Breast epithelium (tissue), 4 donors: ENCODE results near the gene HOXD1. TPM values are rescaled to one million over a fixed set of nuclear protein-coding genes. Genes with fewer than 3 reads are reported as not detected.

ENCODE experiments used
- DNase-seq, 2 donors: peaks; one replicate each; pipeline ENCODE4 v3.0.0-alpha.2; 2019; ENCODE audit warnings: low spot score in 2 of 2
- H3K27ac ChIP-seq, 2 donors: fragments of 200-600 bp; sonication (generic) in 1 of 2; one replicate each; pipeline ENCODE4 v1.5.1; 2016 to 2019; ENCODE audit warnings: mild to moderate bottlenecking in 1 of 2
- H3K27me3 ChIP-seq, 2 donors: fragments of 200-600 bp; sonication (generic) in 1 of 2; one replicate each; pipeline versions ENCODE4 v1.5.1 to v1.6.0; 2017 to 2019; ENCODE audit warnings: control low read depth in 1 of 2, mild to moderate bottlenecking in 1 of 2
- H3K36me3 ChIP-seq: fragments of 200-600 bp; one replicate; pipeline ENCODE4 v1.5.1; 2019
- H3K4me1 ChIP-seq, 2 donors: fragments of 200-600 bp; sonication (generic); one replicate each; pipeline ENCODE4 v1.5.1; 2016 to 2019; ENCODE audit warnings: control low read depth in 1 of 2
- H3K4me3 ChIP-seq, 3 donors: fragments of 200-600 bp; sonication (generic); 1 replicate in 2 of 3; 2 replicates in 1 of 3; pipeline ENCODE4 v1.5.1; 2016 to 2019; ENCODE audit warnings: mild to moderate bottlenecking in 3 of 3, moderate library complexity in 2 of 3
- H3K9me3 ChIP-seq, 2 donors: fragments of 200-600 bp; sonication (generic) in 1 of 2; one replicate each; pipeline ENCODE4 v1.5.1; 2016 to 2019; ENCODE audit warnings: control low read depth in 1 of 2
- CTCF ChIP-seq, 3 donors: fragments of 450-650 bp; IDR thresholded peaks; one replicate each; pipeline ENCODE4 v1.5.1; 2016 to 2017; ENCODE audit warnings: antibody characterized with exemption in 3 of 3, mild to moderate bottlenecking in 3 of 3, moderate library complexity in 3 of 3
- POLR2A ChIP-seq: fragments of 450-650 bp; IDR thresholded peaks from one replicate; pipeline ENCODE4 v1.6.1; 2016; ENCODE audit warnings: antibody characterized with exemption, mild to moderate bottlenecking, moderate library complexity
- POLR2AphosphoS5 ChIP-seq, 3 donors: sonication (generic); formaldehyde crosslinking; IDR thresholded peaks; one replicate each; pipeline ENCODE4 v1.6.1; 2017; ENCODE audit warnings: antibody characterized with exemption in 3 of 3
- intact Hi-C: fragments of 100-400 bp; cut with DNase I; formaldehyde crosslinking; loops from one replicate; pipeline ENCODE4 v1.15.1; 2023; ENCODE audit warnings: low total_unique reads
- total RNA-seq, 3 donors: library from RNA; depleted of rRNA; stranded (reverse); fragments of >200 nt; gene quantifications; one replicate each; pipeline ENCODE4 v1.1.0, GENCODE V29; 2016

Gene HOXD1
- total RNA-seq, 3 donors from 2014 or later, result 0.15 to 1.3 (median 0.64) TPM

DNA sequence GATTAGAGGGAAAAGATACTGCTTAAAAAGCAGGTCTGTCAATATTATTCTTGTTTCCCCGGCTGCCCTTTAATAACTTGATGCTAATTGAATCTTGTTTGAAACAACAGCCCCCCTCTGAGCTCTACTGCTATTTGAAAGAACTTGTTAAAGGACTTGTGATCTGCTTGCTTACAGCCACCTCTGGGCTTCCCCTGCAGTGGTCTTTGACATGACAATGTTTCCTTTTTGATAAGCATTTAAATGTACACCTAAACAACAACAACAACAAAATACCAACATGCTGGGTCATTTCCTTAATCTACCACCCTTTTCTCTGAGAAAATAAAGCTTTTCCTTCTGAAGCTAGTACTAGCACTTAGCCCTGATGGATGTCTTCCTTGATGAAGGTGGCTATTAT, 3.9 kb downstream of the HOXD1 start:
- no peak overlapping the region for H3K4me3 ChIP-seq
- intact Hi-C loops, result no loop called here
- H3K9me3 ChIP-seq, result no peaks in the 10 kb centered on the region
- no peak for TF ChIP-seq POLR2A
- no peak for TF ChIP-seq POLR2AphosphoS5 (IDR thresholded peaks at IDR 0.05)
- TF ChIP-seq CTCF (IDR thresholded peaks at IDR 0.05), result no peak
- DNase-seq, result no peak
- no peaks in the 10 kb centered on the region for H3K36me3 ChIP-seq
- peaks cover 0 to 6% of the 10 kb centered on the region in 2 donors for H3K4me1 ChIP-seq
- no peak overlapping the region for H3K27ac ChIP-seq
- H3K27me3 ChIP-seq, result peaks cover 0 to 46% of the 10 kb centered on the region in 2 donors

GRCh38 chr2:176193048-176193447, 4.6 kb downstream of the HOXD1 start:
- TF ChIP-seq POLR2A (no peak), POLR2AphosphoS5 (IDR thresholded peaks at IDR 0.05) (no peak), CTCF (IDR thresholded peaks at IDR 0.05) (no peak)
- intact Hi-C loops, result no loop called here
- H3K36me3 ChIP-seq, result no peaks in the 10 kb centered on the region
- H3K27ac ChIP-seq, result no peak overlapping the region
- H3K4me3 ChIP-seq, result no peak overlapping the region
- no peak for DNase-seq
- no peaks in the 10 kb centered on the region for H3K9me3 ChIP-seq
- peaks cover 0 to 42% of the 10 kb centered on the region in 2 donors for H3K27me3 ChIP-seq
- H3K4me1 ChIP-seq, result peaks cover 0 to 6% of the 10 kb centered on the region in 2 donors

DNA sequence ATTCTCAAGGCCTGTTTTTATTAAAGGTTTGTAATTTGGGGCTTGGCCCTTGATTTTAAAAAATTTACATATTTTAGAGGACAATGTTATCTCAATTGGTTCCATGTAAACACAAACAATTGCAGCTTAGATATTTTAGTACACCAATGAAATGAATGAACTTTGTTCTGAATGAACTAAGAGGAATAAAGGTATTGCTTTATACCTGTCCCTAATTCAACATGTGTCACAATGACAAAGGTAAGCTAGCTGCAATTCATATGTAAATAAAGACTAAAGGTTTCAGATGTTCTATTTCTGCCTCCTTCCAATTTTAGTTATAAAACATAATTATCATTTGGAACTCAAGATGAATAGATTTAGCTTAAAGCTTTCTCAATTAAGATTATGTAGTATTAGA, 11.4 kb downstream of the HOXD1 start:
- TF ChIP-seq CTCF (IDR thresholded peaks at IDR 0.05), result no peak
- no peak for TF ChIP-seq POLR2AphosphoS5 (IDR thresholded peaks at IDR 0.05)
- no peak for TF ChIP-seq POLR2A
- intact Hi-C loops, result no loop called here

DNA sequence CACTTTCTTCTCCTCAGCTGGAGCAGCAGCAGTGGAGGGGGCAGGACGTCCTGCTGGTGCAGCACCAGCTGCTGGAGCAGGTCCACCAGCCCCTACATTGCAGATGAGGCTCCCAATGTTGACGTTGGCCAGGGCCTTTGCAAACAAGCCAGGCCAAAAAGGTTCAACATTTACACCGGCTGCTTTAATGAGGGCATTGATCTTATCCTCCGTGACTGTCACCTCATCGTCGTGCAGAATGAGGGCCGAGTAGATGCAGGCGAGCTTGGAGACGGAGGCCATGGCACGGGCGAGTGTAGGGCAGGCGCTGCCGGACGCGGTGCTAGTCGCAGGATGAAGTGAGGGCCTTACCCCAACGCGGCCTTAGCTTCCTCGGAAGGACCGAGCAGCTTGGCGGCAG, 12.5 kb downstream of the HOXD1 start:
- TF ChIP-seq POLR2AphosphoS5 (IDR thresholded peaks at IDR 0.05), result no peak
- intact Hi-C loops, result no loop called here

More for the DNA sequence above, 11.4 kb downstream of the HOXD1 start:
- H3K4me1 ChIP-seq, result no peaks in the 10 kb centered on the region
- H3K4me3 ChIP-seq, result no peak overlapping the region
- peaks cover 0 to 21% of the 10 kb centered on the region in 2 donors for H3K27me3 ChIP-seq
- H3K36me3 ChIP-seq, result no peaks in the 10 kb centered on the region
- H3K9me3 ChIP-seq, result no peaks in the 10 kb centered on the region
- no peak overlapping the region for H3K27ac ChIP-seq
- DNase-seq, result no peak

GRCh38 chr2:176202491-176202890, 14.0 kb downstream of the HOXD1 start:
- H3K27me3 ChIP-seq, result peaks cover 0 to 17% of the 10 kb centered on the region in 2 donors
- H3K36me3 ChIP-seq, result no peaks in the 10 kb centered on the region
- no peaks in the 10 kb centered on the region for H3K4me1 ChIP-seq
- no peak for TF ChIP-seq POLR2AphosphoS5 (IDR thresholded peaks at IDR 0.05)
- TF ChIP-seq POLR2A, result no peak
- no peak for TF ChIP-seq CTCF (IDR thresholded peaks at IDR 0.05)
- intact Hi-C loops, result no loop called here
- H3K27ac ChIP-seq, result no peak overlapping the region
- no peaks in the 10 kb centered on the region for H3K9me3 ChIP-seq
- no peak overlapping the region for H3K4me3 ChIP-seq
- no peak for DNase-seq

More for the DNA sequence above, 12.5 kb downstream of the HOXD1 start:
- no peaks in the 10 kb centered on the region for H3K36me3 ChIP-seq
- H3K4me1 ChIP-seq, result no peaks in the 10 kb centered on the region
- H3K4me3 ChIP-seq, result no peak overlapping the region
- no peaks in the 10 kb centered on the region for H3K9me3 ChIP-seq
- H3K27me3 ChIP-seq, result peaks cover 0 to 21% of the 10 kb centered on the region in 2 donors
- no peak overlapping the region for H3K27ac ChIP-seq
- DNase-seq, result no peak

GRCh38 chr2:176205126-176205525, 16.7 kb downstream of the HOXD1 start:
- Histone ChIP-seq H3K36me3 (no peaks in the 10 kb centered on the region), H3K4me3 (no peak overlapping the region), H3K9me3 (no peaks in the 10 kb centered on the region), H3K27ac (no peak overlapping the region), H3K4me1 (no peaks in the 10 kb centered on the region), H3K27me3 (peaks cover 0 to 17% of the 10 kb centered on the region in 2 donors)
- TF ChIP-seq POLR2AphosphoS5 (IDR thresholded peaks at IDR 0.05), result no peak
- no peak for TF ChIP-seq CTCF (IDR thresholded peaks at IDR 0.05)
- TF ChIP-seq POLR2A, result no peak
- DNase-seq, result no peak
- intact Hi-C loops, result no loop called here
